ENCODE data around the gene XK.
A peak's percentile ranks its signal among the peaks of the same experiment; 100 is the strongest.
"Not testable (repeated sequence)": the region's sequence is repeated elsewhere in the genome, so short reads cannot be mapped to it uniquely, and the experiment has no call there.

The XK gene, protein sequence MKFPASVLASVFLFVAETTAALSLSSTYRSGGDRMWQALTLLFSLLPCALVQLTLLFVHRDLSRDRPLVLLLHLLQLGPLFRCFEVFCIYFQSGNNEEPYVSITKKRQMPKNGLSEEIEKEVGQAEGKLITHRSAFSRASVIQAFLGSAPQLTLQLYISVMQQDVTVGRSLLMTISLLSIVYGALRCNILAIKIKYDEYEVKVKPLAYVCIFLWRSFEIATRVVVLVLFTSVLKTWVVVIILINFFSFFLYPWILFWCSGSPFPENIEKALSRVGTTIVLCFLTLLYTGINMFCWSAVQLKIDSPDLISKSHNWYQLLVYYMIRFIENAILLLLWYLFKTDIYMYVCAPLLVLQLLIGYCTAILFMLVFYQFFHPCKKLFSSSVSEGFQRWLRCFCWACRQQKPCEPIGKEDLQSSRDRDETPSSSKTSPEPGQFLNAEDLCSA

DNA sequence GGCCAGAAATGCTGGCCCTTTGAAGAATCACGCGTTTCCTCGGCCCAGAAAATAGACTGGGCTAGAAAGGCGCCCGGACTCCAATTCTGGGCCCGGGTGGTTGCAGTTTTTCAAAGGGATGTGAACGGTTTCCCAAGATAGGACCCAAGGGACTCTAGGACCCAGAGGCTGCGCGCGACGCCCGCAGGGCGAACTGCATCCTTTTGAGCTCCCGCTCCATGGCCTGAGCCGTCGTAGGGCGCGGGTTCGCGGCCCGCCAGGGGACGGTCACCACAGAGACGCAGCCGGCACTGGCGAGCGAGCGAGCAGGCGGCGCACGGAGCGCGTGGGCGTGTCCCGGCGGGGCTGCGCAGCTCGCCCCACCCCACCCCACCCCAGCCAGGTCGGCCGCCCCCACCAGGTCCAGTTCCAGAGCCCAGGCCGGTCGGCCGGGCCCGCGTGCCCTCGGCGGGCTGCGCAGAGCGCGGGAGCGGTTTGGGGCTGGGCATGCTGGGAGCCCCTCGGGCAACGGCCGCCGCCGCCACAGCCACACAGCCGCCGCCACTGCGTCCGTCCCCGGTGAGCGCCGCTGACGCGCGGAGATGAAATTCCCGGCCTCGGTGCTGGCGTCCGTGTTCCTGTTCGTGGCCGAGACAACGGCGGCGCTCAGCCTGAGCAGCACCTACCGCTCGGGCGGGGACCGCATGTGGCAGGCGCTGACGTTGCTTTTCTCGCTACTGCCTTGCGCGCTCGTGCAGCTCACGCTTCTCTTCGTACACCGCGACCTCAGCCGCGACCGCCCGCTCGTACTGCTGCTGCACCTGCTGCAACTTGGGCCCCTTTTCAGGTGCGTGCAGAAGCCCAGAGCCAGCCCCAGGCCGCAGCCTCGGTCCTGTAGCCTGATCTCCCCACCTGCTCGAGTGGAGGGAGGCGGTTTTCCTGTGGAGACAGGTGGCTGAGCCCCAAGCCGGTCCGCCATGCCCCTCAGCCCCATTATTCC, at the start of gene XK:
XK (plus strand) TSS at position 411 of the 979 bp plus-strand sequence; CDS start at position 582, 171 bp downstream.
- peak in 1 of 2 donors; percentile 2 for DNase-seq (ENCODE audit: extremely low read depth in 1 of 2, low read depth in 1 of 2)

DNA sequence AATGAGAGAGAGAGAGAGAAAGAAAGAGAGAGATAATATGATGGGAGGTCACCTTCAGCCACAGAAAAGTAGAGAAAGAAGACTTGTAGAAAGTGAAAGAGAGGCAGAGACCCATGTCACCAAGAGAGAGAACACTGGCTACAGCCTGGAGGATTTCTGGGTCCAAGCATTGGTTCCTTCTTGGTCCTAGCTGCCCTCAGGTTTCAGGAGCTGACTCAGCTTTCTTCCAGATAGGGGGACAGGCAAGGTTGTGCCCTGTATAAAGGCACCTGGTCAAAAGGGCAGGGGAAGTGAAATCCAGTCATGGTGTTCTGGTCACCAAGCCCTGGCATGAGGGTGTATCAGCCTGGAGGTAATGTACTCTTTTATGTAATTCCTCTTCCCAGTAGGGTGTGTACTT, 47.5 kb upstream of the XK start:
- DNase-seq (ENCODE audit: extremely low read depth in 1 of 2, low read depth in 1 of 2), result no peak

DNA sequence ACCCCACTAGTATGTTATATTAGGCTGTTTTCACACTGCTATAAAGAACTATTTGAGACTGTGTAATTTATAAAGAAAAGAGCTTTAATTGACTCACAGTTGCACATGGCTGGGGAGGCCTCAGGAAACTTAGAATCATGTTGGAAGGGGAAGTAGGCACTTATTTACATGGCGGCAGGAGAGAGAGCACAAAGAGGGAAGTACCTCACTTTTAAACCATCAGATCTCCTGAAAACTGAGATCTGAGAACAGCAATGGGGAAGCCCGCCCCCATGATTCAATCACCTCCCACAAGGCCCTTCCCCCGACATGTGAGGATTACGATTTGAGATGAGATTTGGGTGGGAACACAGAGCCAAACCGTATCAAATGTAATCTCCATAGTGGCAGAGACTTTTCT, 45.4 kb upstream of the XK start:
- no peak for DNase-seq (ENCODE audit: extremely low read depth in 1 of 2, low read depth in 1 of 2)

DNA sequence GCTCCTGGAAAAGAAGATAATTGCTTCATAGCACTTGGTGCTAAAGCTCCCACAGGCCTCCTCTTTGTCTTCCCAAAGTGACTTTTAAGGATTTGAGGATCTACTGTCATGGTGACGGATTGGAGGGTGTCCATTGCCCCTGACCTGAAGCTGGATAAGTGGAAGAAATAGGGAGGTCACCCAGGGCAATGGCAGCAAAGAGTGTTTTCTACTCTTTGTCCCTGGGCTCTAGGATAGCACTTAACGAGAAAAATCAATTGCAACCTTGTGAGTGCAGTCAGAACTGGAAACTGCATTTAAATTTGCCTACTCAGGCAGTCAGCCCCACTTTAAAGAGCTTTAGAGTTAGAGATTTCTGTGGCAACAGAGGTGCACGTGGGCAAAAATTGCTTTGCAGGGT, 43.7 kb upstream of the XK start:
- no peak for DNase-seq (ENCODE audit: extremely low read depth in 1 of 2, low read depth in 1 of 2)

DNA sequence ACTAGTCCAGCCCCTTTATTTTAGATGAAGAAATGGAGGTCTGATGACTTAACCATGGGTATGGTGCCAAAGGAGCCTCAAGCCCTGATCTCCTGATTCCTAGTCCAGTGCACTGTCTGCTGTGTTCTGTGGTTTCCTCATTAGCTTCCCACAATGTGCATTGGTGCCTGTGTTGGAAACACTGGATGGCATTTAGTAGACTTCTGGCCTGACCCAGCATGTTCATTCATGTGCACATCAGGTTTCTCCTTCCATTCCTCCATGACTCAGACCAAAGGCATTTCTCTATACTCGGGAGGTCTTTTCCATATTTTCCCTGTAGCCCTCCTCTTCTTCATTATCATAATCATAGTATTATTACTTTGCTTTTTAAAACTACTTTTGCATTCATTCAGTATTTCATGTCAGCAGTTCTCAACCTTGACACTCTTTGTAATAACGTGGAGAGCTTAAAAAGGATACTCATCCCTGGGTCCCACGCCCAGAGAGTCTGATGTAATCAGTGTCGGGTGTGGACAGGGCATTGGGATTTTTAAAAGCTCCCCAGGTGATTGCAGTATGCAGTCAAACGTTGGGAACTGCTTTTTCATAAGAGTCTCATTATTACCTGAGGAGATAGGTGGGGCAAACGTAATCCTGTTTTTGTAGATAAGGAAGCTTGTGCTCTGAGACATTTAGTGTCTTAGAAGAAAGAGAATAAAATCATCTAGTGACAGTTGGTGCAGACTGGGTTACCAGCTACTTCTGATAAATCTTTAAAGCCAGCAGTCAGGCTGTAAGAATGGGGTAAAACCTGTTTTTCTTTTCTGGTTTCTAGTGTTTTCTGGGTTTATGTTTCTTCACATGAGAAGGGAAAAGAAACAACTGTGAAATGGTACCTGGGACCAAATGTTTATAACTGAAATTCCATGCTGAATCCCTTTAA, 40.9 kb upstream of the XK start:
- no peak for DNase-seq (ENCODE audit: extremely low read depth in 1 of 2, low read depth in 1 of 2)

DNA sequence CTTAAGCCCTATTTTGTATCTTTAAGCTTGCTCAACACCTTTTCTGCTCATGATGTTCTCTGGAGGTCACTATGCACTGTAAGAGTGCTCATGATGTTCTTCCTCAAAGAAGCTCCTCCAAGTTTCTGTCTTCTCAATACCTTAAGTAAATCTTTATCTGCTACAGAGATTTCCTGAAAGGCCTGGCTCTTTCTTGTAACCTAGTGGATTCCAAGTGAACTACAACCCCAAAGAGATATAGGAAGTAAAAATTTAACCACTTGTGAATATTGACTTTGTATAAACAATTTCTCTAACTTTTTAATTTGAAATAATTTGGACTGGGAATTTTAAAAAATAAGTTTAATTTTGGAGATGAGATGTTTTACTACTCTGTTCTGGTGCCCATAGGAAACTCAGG, 39.3 kb upstream of the XK start:
- DNase-seq (ENCODE audit: extremely low read depth in 1 of 2, low read depth in 1 of 2), result no peak

DNA sequence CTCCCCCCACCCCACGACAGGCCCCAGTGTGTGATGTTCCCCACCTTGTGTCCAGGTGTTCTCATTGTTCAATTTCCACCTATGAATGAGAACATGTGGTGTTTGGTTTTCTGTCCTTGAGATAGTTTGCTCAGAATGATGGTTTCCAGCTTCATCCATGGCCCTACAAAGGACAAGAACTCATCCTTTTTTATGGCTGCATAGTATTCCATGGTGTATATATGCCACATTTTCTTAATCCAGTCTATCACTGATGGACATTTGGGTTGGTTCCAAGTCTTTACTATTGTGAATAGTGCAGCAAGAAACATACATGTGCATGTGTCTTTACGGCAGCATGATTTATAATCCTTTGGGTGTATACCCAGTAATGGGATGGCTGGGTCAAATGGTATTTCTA, 34.7 kb upstream of the XK start:
- not testable (repeated sequence) for DNase-seq (ENCODE audit: extremely low read depth in 1 of 2, low read depth in 1 of 2)

DNA sequence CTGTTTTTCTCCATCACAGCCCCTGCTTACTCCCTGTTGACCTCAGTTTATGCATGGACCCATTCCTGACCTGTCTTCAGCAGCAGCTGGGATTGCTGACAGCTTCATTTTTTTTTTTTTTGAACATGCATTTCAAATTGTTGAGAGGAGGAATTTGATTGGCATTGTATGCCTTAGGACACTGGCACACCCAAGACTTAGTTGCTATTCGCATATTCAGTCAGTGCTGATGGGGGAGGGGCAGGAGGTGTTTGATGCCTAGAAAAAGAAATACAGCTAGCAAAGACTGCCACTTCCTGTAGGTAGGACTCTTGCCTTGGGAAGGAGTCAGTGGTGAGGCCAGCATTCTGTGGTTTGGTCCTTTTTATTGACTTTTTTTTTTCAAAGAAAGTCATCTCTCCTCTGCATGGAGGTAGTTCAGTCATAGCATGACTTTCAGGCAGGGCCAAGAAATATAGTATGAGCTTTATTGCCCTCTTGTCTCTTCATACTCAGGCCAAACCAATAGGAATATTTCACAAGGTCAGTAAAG, 33.6 kb upstream of the XK start:
- DNase-seq (ENCODE audit: extremely low read depth in 1 of 2, low read depth in 1 of 2), result no peak

DNA sequence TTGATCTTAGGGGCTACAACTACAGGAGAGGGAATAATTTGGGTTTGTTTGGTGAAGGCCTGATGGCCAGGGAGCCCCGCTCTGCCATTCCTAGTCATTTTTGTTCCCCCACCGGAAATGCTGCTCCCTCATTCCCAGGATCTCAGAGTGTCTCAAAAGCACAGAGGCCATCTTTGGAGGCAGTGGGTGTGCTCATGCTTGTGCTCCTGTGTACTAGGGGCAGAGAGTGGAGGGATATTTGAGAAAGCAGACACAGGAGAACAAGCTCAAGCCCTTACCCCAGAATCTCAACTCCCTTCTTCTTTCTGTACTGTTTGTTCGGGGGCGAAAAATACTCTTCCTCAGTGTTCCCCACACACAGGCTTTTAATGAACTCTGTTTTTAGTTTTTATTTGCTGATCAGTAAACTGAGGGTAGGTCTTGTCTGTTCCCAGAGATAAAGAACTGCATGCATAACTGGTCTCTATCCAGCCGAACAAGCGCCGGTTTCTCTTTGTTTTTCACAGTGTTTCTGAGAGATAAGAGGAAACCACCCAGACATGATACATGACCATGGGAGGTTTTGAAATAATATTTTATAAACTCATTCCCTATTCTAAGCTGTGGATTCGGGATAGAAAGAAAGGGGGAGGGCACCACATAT, 32.9 kb upstream of the XK start:
- no peak for DNase-seq (ENCODE audit: extremely low read depth in 1 of 2, low read depth in 1 of 2)

DNA sequence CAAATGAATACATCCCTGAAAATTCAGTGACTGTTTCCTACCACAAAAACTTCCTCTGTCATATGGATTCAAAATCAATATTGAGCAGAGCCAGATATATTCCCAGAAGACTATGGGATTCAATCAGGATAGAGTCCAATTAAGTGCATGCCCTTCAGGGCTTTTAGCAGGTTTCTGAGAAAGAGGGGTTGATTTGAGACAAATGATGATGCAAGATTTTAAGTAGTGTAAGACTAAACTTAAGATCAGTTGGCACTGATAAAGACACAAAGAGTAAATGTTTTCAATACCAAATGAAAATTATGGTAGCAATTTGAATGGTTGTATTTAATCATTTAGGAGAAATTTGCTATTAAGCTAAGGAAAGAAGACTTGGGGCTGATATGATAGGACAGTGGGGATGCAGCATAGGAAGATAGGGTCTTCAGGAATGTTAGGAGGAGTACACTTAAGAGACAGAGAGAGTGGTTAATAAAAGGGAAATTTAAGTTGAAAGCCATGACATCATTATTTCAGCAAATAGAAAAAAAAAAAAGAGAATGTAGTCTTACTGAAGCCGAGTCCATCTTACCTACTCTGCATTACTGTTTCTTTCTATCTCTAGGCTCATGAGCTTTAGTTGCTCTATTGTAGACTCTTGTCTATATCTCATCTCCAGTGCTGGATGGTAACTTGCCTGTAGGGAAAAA, 32.0 kb upstream of the XK start:
- no peak for DNase-seq (ENCODE audit: extremely low read depth in 1 of 2, low read depth in 1 of 2)

DNA sequence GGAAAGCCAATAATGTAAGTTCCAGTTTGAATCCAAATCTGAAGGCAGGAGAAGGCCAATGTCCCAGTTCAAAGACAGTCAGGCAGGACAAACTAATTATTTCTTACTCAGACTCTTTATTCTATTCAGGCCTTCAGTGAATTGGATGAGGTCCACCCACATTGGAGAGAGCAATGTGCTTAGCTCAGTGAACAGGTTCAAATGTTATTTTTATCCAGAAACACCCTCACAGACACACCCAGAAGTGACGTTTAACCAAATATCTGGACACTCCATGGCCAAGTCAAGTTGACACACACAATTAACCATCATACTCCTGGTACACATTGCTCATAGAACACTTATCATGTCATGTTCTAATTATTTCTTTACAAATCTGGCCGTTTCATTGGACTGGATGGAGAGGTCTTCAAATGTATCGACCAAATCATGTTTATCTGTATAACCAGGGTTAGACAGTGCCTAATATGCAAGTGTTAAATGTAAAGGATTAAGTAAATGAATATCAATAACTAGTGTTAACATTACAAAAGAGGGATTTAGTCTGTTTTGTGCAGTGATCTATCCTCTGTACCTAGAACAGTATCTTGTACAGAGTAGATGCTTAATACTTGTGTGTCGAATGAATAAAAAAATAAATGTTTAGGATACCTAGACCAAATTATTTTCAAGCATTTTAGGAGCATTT, 27.1 kb upstream of the XK start:
- DNase-seq (ENCODE audit: extremely low read depth in 1 of 2, low read depth in 1 of 2), result no peak

DNA sequence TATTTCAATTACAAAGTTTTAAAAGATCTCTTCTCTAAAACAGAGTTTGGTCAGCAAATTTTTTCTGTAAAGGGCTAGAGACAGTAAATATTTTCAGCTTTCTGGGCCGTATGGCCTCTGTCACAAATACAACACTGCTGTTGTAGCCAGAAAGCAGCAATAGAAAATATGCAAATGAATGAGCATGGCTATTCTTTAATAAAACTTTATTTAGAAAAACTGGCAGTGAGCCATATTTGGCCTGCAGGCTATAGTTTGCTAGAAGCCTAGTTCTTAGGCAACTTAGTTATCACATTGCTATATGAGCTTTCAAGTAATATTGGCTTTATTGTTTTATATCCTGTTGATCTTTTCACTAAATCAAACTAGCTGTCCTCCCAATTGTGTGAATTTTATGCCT, 26.5 kb upstream of the XK start:
- DNase-seq (ENCODE audit: extremely low read depth in 1 of 2, low read depth in 1 of 2), result no peak

DNA sequence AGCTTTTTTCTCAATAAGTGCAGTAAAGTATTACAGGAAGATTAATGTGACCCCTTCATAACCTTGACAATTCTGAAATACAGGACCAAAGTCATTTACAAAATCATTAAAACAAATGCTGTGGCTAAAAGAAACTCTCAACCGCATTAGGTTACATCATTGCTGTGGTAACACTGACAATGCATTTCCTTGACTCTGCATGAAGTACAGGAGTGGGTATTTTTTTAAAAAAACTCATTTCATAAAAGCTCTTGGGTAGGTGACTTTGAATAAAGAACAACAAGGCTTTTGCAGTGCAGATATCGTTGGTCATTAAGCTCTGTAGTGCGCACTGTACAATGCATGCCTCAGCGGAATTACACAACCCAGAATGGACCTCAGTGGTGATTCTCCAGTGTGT, 23.4 kb upstream of the XK start:
- DNase-seq (ENCODE audit: extremely low read depth in 1 of 2, low read depth in 1 of 2), result no peak

DNA sequence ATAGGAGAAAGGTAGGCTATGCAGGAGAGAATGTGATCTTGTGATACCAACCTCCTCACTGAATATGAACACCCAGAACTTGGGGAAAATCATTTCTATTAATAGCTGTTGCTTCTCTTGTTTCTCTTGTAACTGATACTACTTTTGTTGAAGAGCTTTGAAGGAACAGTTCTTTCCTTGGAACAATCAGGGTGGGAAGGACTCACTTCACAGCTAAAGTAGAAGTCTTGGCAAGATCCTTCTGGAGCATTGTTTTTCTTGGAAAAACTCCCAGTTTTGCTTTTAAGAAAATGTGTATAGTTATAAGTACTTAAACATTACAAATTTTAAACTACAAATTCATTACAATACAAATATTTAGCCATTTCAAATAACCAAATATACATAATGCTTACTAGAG, 19.1 kb upstream of the XK start:
- DNase-seq (ENCODE audit: extremely low read depth in 1 of 2, low read depth in 1 of 2), result no peak

DNA sequence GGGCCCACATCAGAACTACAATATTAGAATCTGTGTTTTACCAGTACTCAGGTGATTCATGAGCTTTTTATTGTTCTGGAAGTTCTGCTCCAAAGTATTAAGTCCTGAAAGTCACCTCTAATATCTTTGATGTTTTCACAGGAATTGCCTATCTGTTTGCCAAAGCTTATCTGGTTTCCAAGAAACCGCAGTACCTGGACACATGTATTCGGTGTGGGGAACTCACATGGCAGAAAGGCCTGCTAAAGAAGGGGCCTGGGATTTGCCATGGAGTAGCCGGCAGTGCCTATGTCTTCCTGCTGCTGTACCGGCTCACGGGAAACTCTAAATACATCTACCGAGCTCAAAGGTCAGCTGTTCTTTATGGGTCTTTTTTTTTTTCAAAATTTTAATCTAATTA, 18.4 kb upstream of the XK start:
- no peak for DNase-seq (ENCODE audit: extremely low read depth in 1 of 2, low read depth in 1 of 2)

DNA sequence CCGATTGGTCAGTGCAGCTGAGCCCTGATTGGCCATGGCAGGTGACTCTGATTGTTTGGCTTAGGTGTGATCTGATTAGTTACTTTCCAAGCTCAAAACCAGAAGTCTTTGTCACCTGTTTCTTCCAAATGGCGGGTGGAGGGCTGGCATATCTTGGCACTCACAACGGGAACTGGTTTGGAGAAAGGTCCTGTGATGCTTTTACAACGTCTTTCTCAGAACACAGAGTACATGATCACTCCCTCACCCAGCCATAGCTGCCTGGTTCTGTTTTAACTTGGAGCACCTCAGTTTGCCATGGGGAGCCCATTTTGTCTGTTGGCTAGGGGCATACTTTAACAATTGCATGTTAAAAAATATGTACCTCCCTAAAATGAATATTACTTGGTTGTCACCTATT, 13.0 kb upstream of the XK start:
- no peak for DNase-seq (ENCODE audit: extremely low read depth in 1 of 2, low read depth in 1 of 2)

DNA sequence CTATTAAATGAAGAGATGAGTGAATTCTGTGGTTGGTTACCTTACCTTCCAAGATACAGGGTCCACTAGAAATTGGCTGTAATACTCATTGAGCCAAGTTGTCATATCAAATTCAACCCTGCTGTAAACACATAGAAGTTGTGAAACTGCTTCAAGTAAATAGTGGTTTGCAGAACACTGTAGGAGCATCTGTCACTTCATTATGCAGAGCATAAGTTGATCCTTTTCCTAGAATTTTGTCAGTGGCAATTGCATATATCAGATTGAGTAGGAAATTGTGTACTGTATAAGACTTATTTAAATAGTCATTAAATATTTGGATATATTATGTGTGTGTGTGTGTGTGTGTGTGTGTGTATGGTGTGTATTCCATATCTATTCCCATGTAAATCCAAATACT, 8.8 kb upstream of the XK start:
- no peak for DNase-seq (ENCODE audit: extremely low read depth in 1 of 2, low read depth in 1 of 2)

DNA sequence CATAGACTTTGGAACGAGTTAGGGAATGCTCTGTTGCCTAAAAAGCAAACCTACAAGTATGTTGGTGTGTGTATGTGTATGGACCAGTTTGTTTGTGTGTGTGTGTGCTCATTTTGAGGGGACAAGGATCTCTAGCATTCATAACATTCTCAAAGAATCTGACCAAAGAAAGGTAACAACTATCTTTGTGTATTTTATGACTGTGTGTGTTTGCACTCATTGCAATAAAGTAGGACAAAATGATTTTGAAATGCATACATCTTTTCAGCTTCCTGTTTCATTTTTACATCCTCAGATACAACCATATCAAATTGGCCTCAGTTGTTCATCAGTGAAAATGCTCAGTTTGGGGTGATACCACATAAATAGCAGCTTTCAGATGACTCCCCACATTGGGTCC, 8.3 kb upstream of the XK start:
- no peak for DNase-seq (ENCODE audit: extremely low read depth in 1 of 2, low read depth in 1 of 2)

DNA sequence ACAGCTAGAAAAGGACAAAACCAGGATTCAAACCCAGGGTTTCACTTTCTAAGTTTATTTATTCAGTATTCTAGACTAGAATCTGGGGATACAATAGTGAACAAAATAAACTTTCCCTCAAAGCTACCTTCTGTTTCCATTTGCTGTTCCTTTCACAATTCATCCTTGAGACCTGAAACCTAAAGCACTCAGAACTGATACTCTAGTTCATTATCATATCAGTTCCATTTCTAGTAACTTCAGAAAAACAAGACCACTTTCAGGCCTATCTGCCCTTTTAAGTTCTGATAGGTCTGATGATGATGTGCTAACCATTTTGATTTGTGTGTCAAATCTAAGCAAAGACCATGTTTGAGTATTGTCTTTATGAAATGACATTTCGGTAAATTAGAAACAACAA, 7.8 kb upstream of the XK start:
- DNase-seq (ENCODE audit: extremely low read depth in 1 of 2, low read depth in 1 of 2), result no peak
